IMR-90 (cell line): ENCODE results near the gene SPPL2B. TPM values are rescaled to one million over a fixed set of nuclear protein-coding genes. Genes with fewer than 3 reads are reported as not detected.
A peak's percentile ranks its signal among the peaks of the same experiment; 100 is the strongest.

Source experiments
- ATAC-seq: fragments of 200-7000 bp; cut with Tn5 transposase; 2 replicates; pipeline ENCODE4 v1.9.1; 2020; ENCODE audit warnings: low read depth, mild to moderate bottlenecking, moderate library complexity
- BruUV-seq: library from RNA; stranded (reverse); fragments of 400-500 nt; replicated peaks from 2 replicates; lab custom pipeline; 2021; lab: Mats Ljungman, UMichigan
- CTCF ChIA-PET: fragments of 300-600 bp; formaldehyde crosslinking; extraction: SDS; loops from one replicate; lab custom pipeline; 2021; ENCODE audit warnings: antibody characterized with exemption; lab: Yijun Ruan, JAX
- POLR2A ChIA-PET: fragments of 300-600 bp; sonication (Branson Sonifier 250); formaldehyde crosslinking; loops from one replicate; lab custom pipeline; 2022; ENCODE audit warnings: antibody characterized with exemption; ENCODE audit not compliant: unreplicated experiment; lab: Charles Lee
- DNase-seq: peaks from one replicate; pipeline ENCODE4 v3.0.0; 2013
- H2AFZ ChIP-seq: replicated peaks from 2 replicates; pipeline ENCODE3; 2013; ENCODE audit warnings: low read length, mild to moderate bottlenecking; ENCODE audit not compliant: poor library complexity
- H2AK5ac ChIP-seq: 2 replicates; pipeline ENCODE4 v1.6.1; 2013; ENCODE audit warnings: low read depth, low read length, inconsistent platforms
- H2AK9ac ChIP-seq: replicated peaks from 2 replicates; pipeline ENCODE3; 2013; ENCODE audit warnings: mild to moderate bottlenecking, low read depth, low read length, moderate library complexity; ENCODE audit not compliant: poor library complexity
- H2BK120ac ChIP-seq: 2 replicates; pipeline ENCODE4 v1.6.1; 2013; ENCODE audit warnings: low read depth, low read length, inconsistent platforms
- H2BK15ac ChIP-seq: 3 replicates; pipeline ENCODE4 v1.6.1; 2013; ENCODE audit warnings: low read depth, low read length, inconsistent platforms
- H2BK20ac ChIP-seq: 2 replicates; pipeline ENCODE4 v1.6.1; 2013; ENCODE audit warnings: low read depth, mild to moderate bottlenecking, inconsistent platforms, low read length, moderate library complexity
- H2BK5ac ChIP-seq: 2 replicates; pipeline ENCODE4 v1.6.1; 2013; ENCODE audit warnings: mild to moderate bottlenecking, low read depth, low read length, inconsistent platforms; ENCODE audit not compliant: poor library complexity, severe bottlenecking
- H3K14ac ChIP-seq: replicated peaks from 2 replicates; pipeline ENCODE4 v1.6.1; 2013; ENCODE audit warnings: low read depth, low read length, inconsistent platforms
- H3K18ac ChIP-seq: 2 replicates; pipeline ENCODE4 v1.6.1; 2013; ENCODE audit warnings: low read depth, low read length, control low read depth
- H3K23ac ChIP-seq: 2 replicates; pipeline ENCODE4 v1.6.1; 2013; ENCODE audit warnings: low read depth, low read length, inconsistent platforms
- H3K27ac ChIP-seq: 2 replicates; pipeline ENCODE4 v1.5.1; 2013; ENCODE audit warnings: mild to moderate bottlenecking, control low read depth, low read length; ENCODE audit not compliant: insufficient read depth
- H3K27me3 ChIP-seq: 2 replicates; pipeline ENCODE4 v1.6.1; 2013; ENCODE audit warnings: low read length; ENCODE audit not compliant: control insufficient read depth, insufficient read depth
- H3K36me3 ChIP-seq: 2 replicates; pipeline ENCODE4 v1.6.1; 2013; ENCODE audit warnings: low read length, mixed read lengths; ENCODE audit not compliant: control insufficient read depth, insufficient read depth
- H3K4ac ChIP-seq: 2 replicates; pipeline ENCODE4 v1.6.1; 2013; ENCODE audit warnings: low read depth, low read length, inconsistent platforms
- H3K4me1 ChIP-seq: 2 replicates; pipeline ENCODE4 v1.6.1; 2013; ENCODE audit warnings: low read length, mixed read lengths; ENCODE audit not compliant: control insufficient read depth, insufficient read depth
- H3K4me2 ChIP-seq: 2 replicates; pipeline ENCODE4 v1.6.1; 2013; ENCODE audit warnings: low read depth, mild to moderate bottlenecking, control low read depth, low read length, moderate library complexity
- H3K4me3 ChIP-seq: 2 replicates; pipeline ENCODE4 v1.5.1; 2013; ENCODE audit warnings: low read depth, mild to moderate bottlenecking, control low read depth, low read length, moderate library complexity; ENCODE audit not compliant: insufficient read depth
- H3K56ac ChIP-seq: 2 replicates; pipeline ENCODE4 v1.6.1; 2013; ENCODE audit warnings: low read length, inconsistent platforms; ENCODE audit not compliant: insufficient read depth; ENCODE audit errors: extremely low read depth
- H3K79me1 ChIP-seq, 2 experiments: 2 replicates each; pipeline ENCODE4 v1.6.1; 2013; ENCODE audit warnings: low read length in 2 of 2, inconsistent platforms in 1 of 2, low read depth in 1 of 2
- H3K9ac ChIP-seq: 2 replicates; pipeline ENCODE4 v1.6.1; 2013; ENCODE audit warnings: low read depth, low read length, control low read depth
- H3K9me1 ChIP-seq: 2 replicates; pipeline ENCODE4 v1.6.1; 2013; ENCODE audit warnings: low read length, inconsistent platforms; ENCODE audit not compliant: insufficient read depth
- H3K9me3 ChIP-seq: 2 replicates; pipeline ENCODE4 v1.6.1; 2013; ENCODE audit warnings: low read length; ENCODE audit not compliant: control insufficient read depth, insufficient read depth
- H4K20me1 ChIP-seq: 2 replicates; pipeline ENCODE4 v1.6.1; 2013; ENCODE audit warnings: low read length, inconsistent platforms; ENCODE audit not compliant: insufficient read depth
- H4K5ac ChIP-seq: 2 replicates; pipeline ENCODE4 v1.6.1; 2013; ENCODE audit warnings: mild to moderate bottlenecking, low read depth, low read length, control low read depth
- H4K8ac ChIP-seq, 2 experiments: 2 replicates each; pipeline ENCODE4 v1.6.1; 2013; ENCODE audit warnings: low read depth in 2 of 2, low read length in 2 of 2, control low read depth in 1 of 2, inconsistent platforms in 1 of 2
- H4K91ac ChIP-seq: 2 replicates; pipeline ENCODE4 v1.6.1; 2013; ENCODE audit warnings: low read depth, low read length, inconsistent platforms; ENCODE audit not compliant: insufficient read depth
- BHLHE40 ChIP-seq: fragments of 150-350 bp; IDR thresholded peaks from 2 replicates; pipeline ENCODE4 v1.6.1; 2016; ENCODE audit warnings: mild to moderate bottlenecking, low read depth, low read length
- CEBPB ChIP-seq: IDR thresholded peaks from 2 replicates; pipeline ENCODE4 v1.6.1; 2012; ENCODE audit warnings: low read depth, low read length, improper control_type of control experiment
- CHD1 ChIP-seq: IDR thresholded peaks from 2 replicates; pipeline ENCODE4 v1.6.1; 2012; ENCODE audit warnings: low read depth, low read length, improper control_type of control experiment
- ELK1 ChIP-seq: fragments of 150-350 bp; IDR thresholded peaks from 2 replicates; pipeline ENCODE4 v1.6.1; 2016; ENCODE audit warnings: low read depth, mild to moderate bottlenecking, low read length, moderate library complexity, borderline replicate concordance
- FOS ChIP-seq: fragments of 150-350 bp; IDR thresholded peaks from 2 replicates; pipeline ENCODE4 v1.6.1; 2016; ENCODE audit warnings: low read depth, low read length
- MAFK ChIP-seq: IDR thresholded peaks from 2 replicates; pipeline ENCODE4 v1.6.1; 2012; ENCODE audit warnings: low read depth, low read length, improper control_type of control experiment
- MAZ ChIP-seq: IDR thresholded peaks from 2 replicates; pipeline ENCODE4 v1.6.1; 2012; ENCODE audit warnings: low read depth, mild to moderate bottlenecking, low read length, improper control_type of control experiment, moderate library complexity, borderline replicate concordance
- MXI1 ChIP-seq: IDR thresholded peaks from 2 replicates; pipeline ENCODE4 v1.6.1; 2012; ENCODE audit warnings: low read depth, mild to moderate bottlenecking, low read length, moderate library complexity, borderline replicate concordance
- NFE2L2 ChIP-seq: fragments of 150-350 bp; IDR thresholded peaks from 2 replicates; pipeline ENCODE4 v1.6.1; 2016; ENCODE audit warnings: low read depth, mild to moderate bottlenecking, low read length
- POLR2A ChIP-seq: IDR thresholded peaks from 2 replicates; pipeline ENCODE4 v1.6.1; 2012; ENCODE audit warnings: mild to moderate bottlenecking, low read depth, low read length
- RAD21 ChIP-seq: IDR thresholded peaks from 2 replicates; pipeline ENCODE4 v1.6.1; 2012; ENCODE audit warnings: low read length, improper control_type of control experiment
- RCOR1 ChIP-seq: IDR thresholded peaks from 2 replicates; pipeline ENCODE4 v1.6.1; 2012; ENCODE audit warnings: mild to moderate bottlenecking, low read length, improper control_type of control experiment; ENCODE audit not compliant: insufficient replicate concordance
- RFX5 ChIP-seq: IDR thresholded peaks from 2 replicates; pipeline ENCODE4 v1.8.0; 2012; ENCODE audit warnings: low read depth, mild to moderate bottlenecking, low read length, moderate library complexity
- SMC3 ChIP-seq: fragments of 150-350 bp; IDR thresholded peaks from 2 replicates; pipeline ENCODE4 v1.6.1; 2016; ENCODE audit warnings: low read depth, mild to moderate bottlenecking, antibody characterized with exemption, low read length, moderate library complexity
- WGBS, 2 experiments: methylation state at CpG; one replicate each; pipeline versions ENCODE4 v1.1.5 to v1.1.7; 2013; ENCODE audit warnings: missing lambda C conversion rate in 2 of 2; ENCODE audit not compliant: insufficient read length in 1 of 2; ENCODE audit errors: extremely low coverage in 2 of 2; 5-methylcytosine and 5-hydroxymethylcytosine counted together
- dilution Hi-C: fragments of 300-500 bp; cut with HindIII; formaldehyde crosslinking; loops from one replicate; pipeline ENCODE4 v1.14.3; 2018; ENCODE audit warnings: low sequenced_read_pairs; ENCODE audit not compliant: unreplicated experiment
- in situ Hi-C: fragments of 300-500 bp; cut with MboI; formaldehyde crosslinking; loops from 3 replicates; pipeline ENCODE4 v1.14.3; 2019; ENCODE audit warnings: low sequenced_read_pairs, inconsistent platforms, mixed read lengths
- intact Hi-C: fragments of 100-400 bp; cut with micrococcal nuclease; formaldehyde crosslinking; loops from 2 replicates; pipeline ENCODE4 v1.10.0; 2022
- polyA plus RNA-seq, 3 experiments: library from polyadenylated mRNA; depleted of rRNA; stranded (reverse); fragments of >200 nt; gene quantifications; 2 replicates each; pipeline ENCODE4 v1.2.3, GENCODE V29; 2012; ENCODE audit warnings: low replicate concordance in 1 of 3
- total RNA-seq: library from RNA; depleted of rRNA; stranded (reverse); fragments of >200 nt; gene quantifications from 2 replicates; pipeline ENCODE4 v1.2.3, GENCODE V29; 2012
- TF ChIP-seq, protein P1 (sequence below): fragments of 150-350 bp; IDR thresholded peaks from 2 replicates; pipeline ENCODE4 v1.6.1; 2017; ENCODE audit warnings: mild to moderate bottlenecking, antibody characterized with exemption, low read length, low read depth

SPPL2B gene
- total and polyA plus RNA-seq, 2 of the 4 experiments (the other 2 are of a cell fraction), result 3.4 to 45.7 TPM

DNA sequence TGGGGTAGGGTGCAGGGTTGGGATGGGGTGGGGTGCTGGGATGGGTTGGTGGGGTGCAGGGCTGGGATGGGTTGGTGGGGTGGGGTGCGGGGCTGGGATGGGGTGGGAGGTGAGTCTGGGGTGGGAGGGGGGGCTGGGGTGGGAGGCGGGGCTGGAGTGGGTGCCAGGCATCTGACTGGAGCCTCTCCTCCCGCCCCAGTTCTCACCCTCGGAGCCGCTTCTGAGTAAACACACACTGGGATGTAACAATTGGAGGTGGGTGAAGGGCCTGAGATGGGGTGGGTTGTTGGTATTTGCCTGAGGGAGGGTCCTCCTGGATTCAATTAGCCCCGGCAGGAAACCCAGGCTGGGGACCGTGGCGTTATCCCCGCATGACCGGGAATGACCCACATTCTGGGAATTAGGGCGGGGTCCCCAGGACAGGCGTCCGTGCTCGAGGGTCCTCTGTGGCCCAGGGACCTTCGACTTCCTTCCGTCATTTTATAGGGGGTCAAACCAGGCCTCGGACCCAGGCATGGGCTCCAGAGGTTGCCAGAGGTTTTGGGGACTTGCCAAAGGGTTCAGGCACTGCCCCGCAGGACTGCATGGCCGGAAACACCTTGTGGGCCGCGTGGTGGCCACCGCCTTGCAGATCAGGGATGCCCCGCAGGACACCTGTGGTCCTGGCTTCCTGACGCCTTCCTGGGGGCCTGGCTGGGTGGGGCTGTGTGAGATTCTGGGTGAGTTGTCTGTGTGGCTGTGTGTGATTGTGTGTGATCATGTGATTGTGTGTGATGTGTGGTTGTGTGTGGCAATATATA, 33.0 kb downstream of the SPPL2B start:
- dilution Hi-C loops, result no loop called here
- CTCF ChIA-PET, result no interaction called here
- TF ChIP-seq CHD1, result no peak
- no peak for TF ChIP-seq NFE2L2
- TF ChIP-seq SMC3, result no peak
- no peak for TF ChIP-seq RFX5
- no peak for TF ChIP-seq MXI1
- no peak for TF ChIP-seq MAZ
- TF ChIP-seq FOS, result no peak
- no peak for TF ChIP-seq MAFK
- TF ChIP-seq ELK1, result no peak
- no peak for TF ChIP-seq RCOR1
- TF ChIP-seq BHLHE40, result no peak
- no peak for TF ChIP-seq POLR2A
- no peak for TF ChIP-seq CEBPB
- TF ChIP-seq, protein P1, sequence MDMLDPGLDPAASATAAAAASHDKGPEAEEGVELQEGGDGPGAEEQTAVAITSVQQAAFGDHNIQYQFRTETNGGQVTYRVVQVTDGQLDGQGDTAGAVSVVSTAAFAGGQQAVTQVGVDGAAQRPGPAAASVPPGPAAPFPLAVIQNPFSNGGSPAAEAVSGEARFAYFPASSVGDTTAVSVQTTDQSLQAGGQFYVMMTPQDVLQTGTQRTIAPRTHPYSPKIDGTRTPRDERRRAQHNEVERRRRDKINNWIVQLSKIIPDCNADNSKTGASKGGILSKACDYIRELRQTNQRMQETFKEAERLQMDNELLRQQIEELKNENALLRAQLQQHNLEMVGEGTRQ, result no peak
- TF ChIP-seq RAD21, result no peak

More for the DNA sequence above, 33.0 kb downstream of the SPPL2B start:
- no peak overlapping the region for H2AK9ac ChIP-seq
- 0 out of 2 replicates have a peak, but pooled peaks cover 2% of the 10 kb centered on the region for H3K9me1 ChIP-seq
- H2AK5ac ChIP-seq, result no peak overlapping the region
- no peak overlapping the region for H2BK20ac ChIP-seq
- POLR2A ChIA-PET, result no interaction called here
- BruUV-seq, result no TSS peak
- no peaks in the 10 kb centered on the region for H3K79me1 ChIP-seq
- no peak overlapping the region for H3K56ac ChIP-seq
- DNase-seq (no peak), ATAC-seq (no peak)
- no peaks in the 10 kb centered on the region for H4K20me1 ChIP-seq
- no peaks in the 10 kb centered on the region for H3K9me3 ChIP-seq
- H3K27me3 ChIP-seq, result peaks cover 33% of the 10 kb centered on the region
- H2BK120ac ChIP-seq, result no peak overlapping the region
- H2BK5ac ChIP-seq, result peak overlapping the region; percentile 7
- no peaks in the 10 kb centered on the region for H3K36me3 ChIP-seq
- no peak overlapping the region for H2BK15ac ChIP-seq
- no peak overlapping the region for H3K4me3 ChIP-seq
- H3K23ac ChIP-seq, result no peak overlapping the region
- no peaks in the 10 kb centered on the region for H3K4me1 ChIP-seq
- H3K14ac ChIP-seq, result no peak overlapping the region
- WGBS, 2 experiments, result 65% methylated on average over 7 of the region's 24 CpGs; no CpG with 5 or more reads in 1 of the 2 experiments
- no peak overlapping the region for H3K18ac ChIP-seq
- H3K27ac ChIP-seq, result no peak overlapping the region
- no peak overlapping the region for H4K91ac ChIP-seq
- intact Hi-C loops, result no loop called here
- H3K9ac ChIP-seq, result no peak overlapping the region
- no peak overlapping the region for H4K5ac ChIP-seq
- H4K8ac ChIP-seq, result no peak overlapping the region
- H3K4ac ChIP-seq, result no peak overlapping the region
- H3K4me2 ChIP-seq, result no peak overlapping the region
- in situ Hi-C loops, result no loop called here
- H2AFZ ChIP-seq, result no peak overlapping the region
